Measurements from ENCODE around the gene ZNF136. TPM values are rescaled to one million over a fixed set of nuclear protein-coding genes. Genes with fewer than 3 reads are reported as not detected.
A peak's percentile ranks its signal among the peaks of the same experiment; 100 is the strongest.

ZNF136 gene
- polyA plus RNA-seq, 1 experiment: 4.0 TPM

DNA sequence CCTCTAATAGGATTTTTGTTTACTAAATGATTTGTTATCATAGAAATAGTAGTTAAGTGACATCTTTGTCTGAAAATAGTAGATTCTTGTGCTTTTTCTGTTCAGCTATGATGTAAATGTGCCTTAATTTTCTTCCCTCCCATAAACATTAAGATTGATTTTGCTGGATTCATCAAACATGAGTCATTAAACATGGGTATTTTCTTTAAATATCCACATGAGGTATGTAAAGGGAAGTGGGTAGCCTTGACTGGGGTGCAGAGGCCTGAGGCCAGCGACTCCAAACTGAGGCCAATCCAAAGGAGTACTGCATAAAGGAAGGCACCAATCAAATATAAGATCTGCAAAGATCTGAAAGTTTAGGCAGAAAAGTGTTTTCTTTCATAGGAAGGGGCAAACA is 3.7 kb downstream of the ZNF136 start:
- no peaks in the 10 kb centered on the region for H3K27me3 ChIP-seq (ENCODE audit: control insufficient read depth, insufficient read depth, low read length)
- ChIA-PET CTCF (no interaction called here), POLR2A (no interaction called here)
- DNase-seq (ENCODE audit: low read depth, low spot score): no peak
- H3K27ac ChIP-seq (ENCODE audit: low read depth, low read length): no peak overlapping the region
- peaks cover 3% of the 10 kb centered on the region; the same call in 1 of the 2 replicates for H3K9me3 ChIP-seq (ENCODE audit: control insufficient read depth, insufficient read depth, low read length)
- no peak overlapping the region for H3K4me3 ChIP-seq (ENCODE audit: low read depth, low read length)
- TF ChIP-seq, protein P1, sequence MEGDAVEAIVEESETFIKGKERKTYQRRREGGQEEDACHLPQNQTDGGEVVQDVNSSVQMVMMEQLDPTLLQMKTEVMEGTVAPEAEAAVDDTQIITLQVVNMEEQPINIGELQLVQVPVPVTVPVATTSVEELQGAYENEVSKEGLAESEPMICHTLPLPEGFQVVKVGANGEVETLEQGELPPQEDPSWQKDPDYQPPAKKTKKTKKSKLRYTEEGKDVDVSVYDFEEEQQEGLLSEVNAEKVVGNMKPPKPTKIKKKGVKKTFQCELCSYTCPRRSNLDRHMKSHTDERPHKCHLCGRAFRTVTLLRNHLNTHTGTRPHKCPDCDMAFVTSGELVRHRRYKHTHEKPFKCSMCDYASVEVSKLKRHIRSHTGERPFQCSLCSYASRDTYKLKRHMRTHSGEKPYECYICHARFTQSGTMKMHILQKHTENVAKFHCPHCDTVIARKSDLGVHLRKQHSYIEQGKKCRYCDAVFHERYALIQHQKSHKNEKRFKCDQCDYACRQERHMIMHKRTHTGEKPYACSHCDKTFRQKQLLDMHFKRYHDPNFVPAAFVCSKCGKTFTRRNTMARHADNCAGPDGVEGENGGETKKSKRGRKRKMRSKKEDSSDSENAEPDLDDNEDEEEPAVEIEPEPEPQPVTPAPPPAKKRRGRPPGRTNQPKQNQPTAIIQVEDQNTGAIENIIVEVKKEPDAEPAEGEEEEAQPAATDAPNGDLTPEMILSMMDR (IDR thresholded peaks at IDR 0.05; ENCODE audit: low read depth, low read length): no peak

DNA sequence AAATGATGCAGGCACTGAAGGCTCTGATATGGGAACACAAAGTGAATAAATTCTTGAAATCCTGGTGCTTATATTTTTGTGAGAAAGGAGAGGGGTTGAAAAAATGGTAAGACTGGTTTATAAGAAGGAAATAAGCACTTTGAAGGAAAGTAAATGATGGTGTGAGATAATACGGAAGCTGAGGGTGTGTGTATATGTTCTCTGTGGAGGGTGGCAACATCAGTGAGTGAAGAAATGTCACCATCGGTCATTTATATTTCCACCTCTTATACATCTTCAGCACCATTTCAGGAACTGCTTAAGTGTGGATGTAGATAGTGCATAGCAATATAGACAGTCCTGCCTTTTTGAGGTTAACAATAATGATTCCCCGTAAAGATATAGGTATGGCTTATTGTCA is 17.5 kb downstream of the ZNF136 start:
- no peak for DNase-seq (ENCODE audit: low read depth, low spot score)
- Histone ChIP-seq H3K27ac (ENCODE audit: low read depth, low read length) (no peak overlapping the region), H3K4me3 (ENCODE audit: low read depth, low read length) (no peak overlapping the region), H3K27me3 (ENCODE audit: control insufficient read depth, insufficient read depth, low read length) (no peaks in the 10 kb centered on the region), H3K9me3 (ENCODE audit: control insufficient read depth, insufficient read depth, low read length) (peaks cover 64% of the 10 kb centered on the region)
- ChIA-PET CTCF (no interaction called here), POLR2A (no interaction called here)
- TF ChIP-seq, protein P1 (IDR thresholded peaks at IDR 0.05; ENCODE audit: low read depth, low read length): no peak

DNA sequence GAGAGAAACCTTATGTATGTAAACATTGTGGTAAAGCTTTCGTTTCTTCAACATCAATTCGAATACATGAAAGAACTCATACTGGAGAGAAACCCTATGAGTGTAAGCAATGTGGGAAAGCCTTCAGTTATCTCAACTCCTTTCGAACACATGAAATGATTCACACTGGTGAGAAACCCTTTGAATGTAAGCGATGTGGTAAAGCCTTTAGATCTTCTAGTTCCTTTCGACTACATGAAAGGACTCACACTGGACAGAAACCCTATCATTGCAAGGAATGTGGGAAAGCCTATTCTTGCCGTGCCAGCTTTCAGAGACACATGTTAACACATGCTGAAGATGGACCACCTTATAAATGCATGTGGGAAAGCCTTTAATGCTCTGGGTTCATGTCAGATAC is 24.7 kb downstream of the ZNF136 start:
- ChIA-PET POLR2A (no interaction called here), CTCF (no interaction called here)
- TF ChIP-seq, protein P1 (IDR thresholded peaks at IDR 0.05; ENCODE audit: low read depth, low read length): no peak
- Histone ChIP-seq H3K27me3 (ENCODE audit: control insufficient read depth, insufficient read depth, low read length) (no peaks in the 10 kb centered on the region), H3K27ac (ENCODE audit: low read depth, low read length) (no peak overlapping the region), H3K4me3 (ENCODE audit: low read depth, low read length) (no peak overlapping the region), H3K9me3 (ENCODE audit: control insufficient read depth, insufficient read depth, low read length) (peaks cover 61% of the 10 kb centered on the region)
- DNase-seq (ENCODE audit: low read depth, low spot score): no peak

DNA sequence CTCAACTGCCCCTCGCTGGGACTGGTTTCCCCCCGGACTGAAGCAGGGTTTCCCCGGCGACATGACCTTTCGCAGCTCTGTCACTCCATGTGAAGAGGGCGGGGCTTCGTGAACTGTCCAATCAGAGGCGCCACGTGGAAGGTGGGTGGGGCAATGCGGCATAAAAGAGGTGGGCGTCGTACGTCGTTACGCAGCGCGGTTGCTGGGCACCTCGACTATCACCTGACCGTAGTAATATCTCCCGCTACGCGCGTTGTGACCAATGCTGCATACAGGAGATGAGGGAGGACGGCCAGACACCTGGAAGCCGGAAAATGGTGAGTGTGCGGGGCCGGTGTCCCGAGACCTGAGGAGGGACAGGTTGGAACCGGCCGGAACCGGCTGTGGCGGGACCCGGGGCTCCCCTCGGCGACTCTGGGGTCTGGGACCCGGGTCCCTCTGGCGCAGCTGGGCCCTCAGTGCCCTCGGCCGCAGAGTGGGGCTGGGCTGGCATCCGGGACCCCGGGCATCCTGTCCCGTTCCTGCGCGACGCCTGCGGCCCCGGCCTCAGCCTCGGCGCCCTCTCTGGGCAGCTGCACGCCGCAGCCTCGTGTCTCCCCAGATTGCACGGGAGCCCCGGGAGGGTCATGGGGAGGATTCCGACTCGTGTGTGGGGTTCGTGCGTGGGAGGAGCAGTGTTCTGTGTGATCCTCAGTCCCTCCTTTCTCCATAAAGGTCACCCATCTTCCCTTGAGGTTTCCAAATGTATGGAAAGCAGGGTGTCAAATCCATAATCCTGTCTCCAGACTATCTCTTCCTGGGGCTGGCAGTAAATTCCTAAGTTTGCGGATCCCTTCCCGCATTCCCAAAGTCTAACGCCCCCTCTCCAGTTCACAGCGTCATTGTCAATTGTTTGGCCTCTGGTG is 32.2 kb downstream of the ZNF136 start:
- DNase-seq (ENCODE audit: low read depth, low spot score): peak; percentile 8
- TF ChIP-seq, protein P1 (IDR thresholded peaks at IDR 0.05; ENCODE audit: low read depth, low read length): no peak
- peak overlapping the region; percentile 56 for H3K4me3 ChIP-seq (ENCODE audit: low read depth, low read length)
- no peak overlapping the region for H3K27ac ChIP-seq (ENCODE audit: low read depth, low read length)
- CTCF ChIA-PET: interaction anchor here (1.5 kb wide), 1 partner anchor 136 kb away, joined by 4 read pairs; no protein-coding TSS in a partner anchor
- H3K27me3 ChIP-seq (ENCODE audit: control insufficient read depth, insufficient read depth, low read length): no peaks in the 10 kb centered on the region
- POLR2A ChIA-PET: interaction anchor here (0.5 to 1.0 kb wide), 2 partner anchors 37 to 124 kb away, joined by 3 to 4 read pairs; no protein-coding TSS in a partner anchor
- H3K9me3 ChIP-seq (ENCODE audit: control insufficient read depth, insufficient read depth, low read length): peaks cover 62% of the 10 kb centered on the region

DNA sequence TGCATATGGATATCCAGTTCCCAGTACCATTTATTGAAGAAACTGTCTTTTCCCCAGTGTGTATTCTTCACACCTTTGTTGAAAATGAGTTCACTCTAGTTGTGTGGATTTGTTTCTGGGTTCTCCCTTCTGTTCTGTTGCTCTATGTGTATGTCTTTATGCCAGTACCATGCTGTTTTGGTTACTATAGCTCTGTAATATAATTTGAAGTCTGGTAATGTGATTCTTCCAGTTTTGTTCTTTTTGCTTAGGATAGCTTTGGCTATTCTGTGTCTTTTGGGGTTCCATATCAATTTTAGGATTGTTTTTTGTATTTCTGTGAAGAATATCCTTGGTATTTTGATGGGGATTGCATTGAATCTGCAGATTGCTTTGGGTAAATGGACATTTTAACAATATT is 35.2 kb downstream of the ZNF136 start:
- POLR2A ChIA-PET: no interaction called here
- Histone ChIP-seq H3K27ac (ENCODE audit: low read depth, low read length) (no peak overlapping the region), H3K27me3 (ENCODE audit: control insufficient read depth, insufficient read depth, low read length) (no peaks in the 10 kb centered on the region), H3K9me3 (ENCODE audit: control insufficient read depth, insufficient read depth, low read length) (peaks cover 51% of the 10 kb centered on the region), H3K4me3 (ENCODE audit: low read depth, low read length) (no peak overlapping the region)
- CTCF ChIA-PET: no interaction called here
- TF ChIP-seq, protein P1 (IDR thresholded peaks at IDR 0.05; ENCODE audit: low read depth, low read length): no peak
- no peak for DNase-seq (ENCODE audit: low read depth, low spot score)
